Natural killer cell (primary cell): ENCODE results near the gene SRSF2. TPM values are rescaled to one million over a fixed set of nuclear protein-coding genes. Genes with fewer than 3 reads are reported as not detected.
"Not testable (repeated sequence)": the region's sequence is repeated elsewhere in the genome, so short reads cannot be mapped to it uniquely, and the experiment has no call there.

Source experiments
- ATAC-seq, 3 donors: fragments of 150-1000 bp in 2 of 3; fragments of 200-7000 bp in 1 of 3; cut with Tn5 transposase; 1 replicate in 1 of 3; 2 replicates in 2 of 3; pipeline ENCODE4 v1.10.0; 2021; ENCODE audit warnings: mild to moderate bottlenecking in 2 of 3, moderate library complexity in 2 of 3
- DNase-seq, 2 donors: peaks; one replicate each; pipeline versions ENCODE4 v3.0.0 to v3.0.0-alpha.2; 2013 to 2021; ENCODE audit warnings: mixed read lengths in 1 of 2
- H3K27ac ChIP-seq: one replicate; pipeline ENCODE4 v1.5.1; 2013; ENCODE audit warnings: mild to moderate bottlenecking, low read length
- H3K27me3 ChIP-seq: one replicate; pipeline ENCODE4 v1.6.1; 2013; ENCODE audit warnings: low read length; ENCODE audit not compliant: control insufficient read depth, insufficient read depth
- H3K36me3 ChIP-seq: one replicate; pipeline ENCODE4 v1.6.1; 2013; ENCODE audit warnings: low read length; ENCODE audit not compliant: control insufficient read depth, insufficient read depth
- H3K4me1 ChIP-seq: one replicate; pipeline ENCODE4 v1.6.1; 2013; ENCODE audit warnings: low read length; ENCODE audit not compliant: control insufficient read depth, insufficient read depth
- H3K4me3 ChIP-seq: one replicate; pipeline ENCODE4 v1.5.1; 2013; ENCODE audit warnings: low read length
- H3K9me3 ChIP-seq: one replicate; pipeline ENCODE4 v1.6.1; 2013; ENCODE audit warnings: low read length; ENCODE audit not compliant: control insufficient read depth, insufficient read depth
- H3K27ac Mint-ChIP-seq, 2 donors: one replicate each; pipeline ENCODE4 v1.8.0; 2022; ENCODE audit warnings: mild to moderate bottlenecking in 2 of 2, mixed read lengths in 2 of 2, moderate library complexity in 1 of 2
- H3K27me3 Mint-ChIP-seq, 2 donors: one replicate each; pipeline ENCODE4 v1.8.0; 2022; ENCODE audit warnings: low read depth in 2 of 2, mixed read lengths in 2 of 2
- H3K36me3 Mint-ChIP-seq: one replicate; pipeline ENCODE4 v1.8.0; 2022; ENCODE audit warnings: mixed read lengths
- H3K4me1 Mint-ChIP-seq, 2 donors: one replicate each; pipeline ENCODE4 v1.8.0; 2022; ENCODE audit warnings: mixed read lengths in 2 of 2
- H3K4me3 Mint-ChIP-seq: one replicate; pipeline ENCODE4 v1.8.0; 2022; ENCODE audit warnings: mild to moderate bottlenecking, moderate library complexity, mixed read lengths
- H3K9me3 Mint-ChIP-seq, 2 donors: one replicate each; pipeline ENCODE4 v1.8.0; 2022; ENCODE audit warnings: mixed read lengths in 2 of 2
- WGBS: methylation state at CpG from one replicate; pipeline ENCODE4 v1.1.7; 2013; ENCODE audit warnings: missing lambda C conversion rate; ENCODE audit not compliant: insufficient coverage; 5-methylcytosine and 5-hydroxymethylcytosine counted together
- intact Hi-C: fragments of 100-400 bp; cut with micrococcal nuclease; formaldehyde crosslinking; loops from one replicate; pipeline ENCODE4 v1.14.2; 2022
- total RNA-seq, 4 donors: library from RNA; stranded (reverse); fragments of 120-200 nt in 1 of 4; gene quantifications; one replicate each; pipeline versions ENCODE4 v1.2.3 to v1.2.4, GENCODE V29; 2013 to 2022
- TF ChIP-seq, protein P1 (sequence below): fragments of 200-600 bp; IDR thresholded peaks from one replicate; pipeline ENCODE4 v1.8.0; 2022; ENCODE audit warnings: antibody characterized with exemption

The SRSF2 gene
- total RNA-seq, 3 donors from 2014 or later (not counting 1 experiment from before 2014, with no cell fraction given) = 402 to 548 (median 503) TPM

GRCh38 chr17:76732734-76733617 is 4.2 kb downstream of the SRSF2 start:
- Mint-ChIP-seq H3K9me3 (no peaks in the 10 kb centered on the region), H3K27me3 (no peaks in the 10 kb centered on the region), H3K27ac (peak overlapping the region; percentile 99 to 100), H3K4me1 (peaks cover 41 to 48% of the 10 kb centered on the region in 2 donors), H3K4me3 (peak overlapping the region; percentile 94), H3K36me3 (peaks cover 29% of the 10 kb centered on the region)
- WGBS = 55% methylated on average over 2 of the region's 3 CpGs
- Histone ChIP-seq H3K27me3 (no peaks in the 10 kb centered on the region), H3K36me3 (peaks cover 55% of the 10 kb centered on the region), H3K9me3 (no peaks in the 10 kb centered on the region), H3K27ac (no peak overlapping the region), H3K4me3 (no peak overlapping the region), H3K4me1 (peaks cover 31% of the 10 kb centered on the region)
- DNase-seq (peak in 1 of 2 donors; percentile 32), ATAC-seq (no peak)
- TF ChIP-seq, protein P1, sequence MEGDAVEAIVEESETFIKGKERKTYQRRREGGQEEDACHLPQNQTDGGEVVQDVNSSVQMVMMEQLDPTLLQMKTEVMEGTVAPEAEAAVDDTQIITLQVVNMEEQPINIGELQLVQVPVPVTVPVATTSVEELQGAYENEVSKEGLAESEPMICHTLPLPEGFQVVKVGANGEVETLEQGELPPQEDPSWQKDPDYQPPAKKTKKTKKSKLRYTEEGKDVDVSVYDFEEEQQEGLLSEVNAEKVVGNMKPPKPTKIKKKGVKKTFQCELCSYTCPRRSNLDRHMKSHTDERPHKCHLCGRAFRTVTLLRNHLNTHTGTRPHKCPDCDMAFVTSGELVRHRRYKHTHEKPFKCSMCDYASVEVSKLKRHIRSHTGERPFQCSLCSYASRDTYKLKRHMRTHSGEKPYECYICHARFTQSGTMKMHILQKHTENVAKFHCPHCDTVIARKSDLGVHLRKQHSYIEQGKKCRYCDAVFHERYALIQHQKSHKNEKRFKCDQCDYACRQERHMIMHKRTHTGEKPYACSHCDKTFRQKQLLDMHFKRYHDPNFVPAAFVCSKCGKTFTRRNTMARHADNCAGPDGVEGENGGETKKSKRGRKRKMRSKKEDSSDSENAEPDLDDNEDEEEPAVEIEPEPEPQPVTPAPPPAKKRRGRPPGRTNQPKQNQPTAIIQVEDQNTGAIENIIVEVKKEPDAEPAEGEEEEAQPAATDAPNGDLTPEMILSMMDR = no peak
- intact Hi-C loops = loop anchor here (10.0 kb wide), 1 partner anchor 468 kb away; the partner anchor contains the start of gene UBALD2

- H3K9me3 Mint-ChIP-seq, H3K27me3 ChIP-seq, H3K27ac ChIP-seq, H3K27me3 Mint-ChIP-seq, ATAC-seq, DNase-seq, H3K9me3 ChIP-seq, H3K4me3 ChIP-seq: not testable (repeated sequence)
- peaks cover 29% of the 10 kb centered on the region for H3K36me3 Mint-ChIP-seq
- H3K27ac Mint-ChIP-seq = peak overlapping the region; percentile 22 to 100
- peaks cover 39% of the 10 kb centered on the region for H3K4me1 ChIP-seq
- peaks cover 55% of the 10 kb centered on the region for H3K36me3 ChIP-seq
- H3K4me1 Mint-ChIP-seq = peaks cover 43 to 55% of the 10 kb centered on the region in 2 donors
- peak overlapping the region; percentile 37 for H3K4me3 Mint-ChIP-seq
- intact Hi-C loops = loop anchor here (10.0 kb wide), 1 partner anchor 467 kb away; the partner anchor contains the start of gene UBALD2
- 86% methylated on average over 13 of the region's 13 CpGs for WGBS
Observed at GRCh38 chr17:76731800-76732733, 5.1 kb downstream of the SRSF2 start.

GRCh38 chr17:76727745-76728456 is 9.2 kb downstream of the SRSF2 start:
- no peak for ATAC-seq
- WGBS = 51% methylated on average over 16 of the region's 18 CpGs
- peaks cover 31% of the 10 kb centered on the region for H3K36me3 ChIP-seq
- H3K4me1 ChIP-seq = peaks cover 52% of the 10 kb centered on the region
- peak in 1 of 2 donors; percentile 62 for DNase-seq
- Mint-ChIP-seq H3K27me3 (no peaks in the 10 kb centered on the region), H3K4me1 (peaks cover 26 to 33% of the 10 kb centered on the region in 2 donors), H3K9me3 (no peaks in the 10 kb centered on the region), H3K27ac (peak overlapping the region; percentile 94 to 100), H3K4me3 (peak overlapping the region; percentile 98), H3K36me3 (no peaks in the 10 kb centered on the region)
- intact Hi-C loops = loop anchor here (1.0 to 5.0 kb wide), 2 partner anchors 7 to 946 kb away; partner anchors contain the start of gene UNK
- peak overlapping the region; percentile 94 for H3K4me3 ChIP-seq
- H3K27me3 ChIP-seq = no peaks in the 10 kb centered on the region
- TF ChIP-seq, protein P1 = no peak
- H3K27ac ChIP-seq = peak overlapping the region; percentile 90
- H3K9me3 ChIP-seq = no peaks in the 10 kb centered on the region
